Smooth muscle cell (in vitro differentiated cells): ENCODE data around the gene PPP6R3. TPM values are rescaled to one million over a fixed set of nuclear protein-coding genes. Genes with fewer than 3 reads are reported as not detected.

Experiments
- DNase-seq: peaks from one replicate; lab custom pipeline; 2025; ENCODE audit not compliant: unreplicated experiment; lab: John Stamatoyannopoulos, UW
- H2AFZ ChIP-seq: fragments of 200-600 bp; sonication (generic); 2 replicates; pipeline ENCODE4 v1.6.0; 2016; ENCODE audit warnings: antibody characterized with exemption, low read depth, mild to moderate bottlenecking
- H3F3A ChIP-seq: fragments of 200-600 bp; sonication (generic); 2 replicates; pipeline ENCODE4 v1.6.0; 2017; ENCODE audit warnings: antibody characterized with exemption, low read depth
- H3K27ac ChIP-seq: fragments of 200-600 bp; sonication (generic); 2 replicates; pipeline ENCODE4 v1.5.1; 2016; ENCODE audit warnings: low read depth, mild to moderate bottlenecking
- H3K27me3 ChIP-seq: fragments of 200-600 bp; sonication (generic); 2 replicates; pipeline ENCODE4 v1.6.1; 2016; ENCODE audit warnings: low read depth, mild to moderate bottlenecking
- H3K36me3 ChIP-seq: fragments of 200-600 bp; sonication (generic); 2 replicates; pipeline ENCODE4 v1.5.1; 2016; ENCODE audit warnings: low read depth
- H3K4me1 ChIP-seq: fragments of 200-600 bp; sonication (generic); 2 replicates; pipeline ENCODE4 v1.5.1; 2016; ENCODE audit warnings: low read depth
- H3K4me2 ChIP-seq: fragments of 200-600 bp; sonication (generic); 2 replicates; pipeline ENCODE4 v1.6.0; 2016; ENCODE audit warnings: mild to moderate bottlenecking
- H3K4me3 ChIP-seq: fragments of 200-600 bp; sonication (generic); 2 replicates; pipeline ENCODE4 v1.5.1; 2016; ENCODE audit warnings: mild to moderate bottlenecking
- H3K79me2 ChIP-seq: fragments of 200-600 bp; sonication (generic); 2 replicates; pipeline ENCODE4 v1.6.0; 2016; ENCODE audit warnings: low read depth, mild to moderate bottlenecking
- H3K9ac ChIP-seq: fragments of 200-600 bp; sonication (generic); 2 replicates; pipeline ENCODE4 v1.6.0; 2016; ENCODE audit warnings: low read depth
- H3K9me3 ChIP-seq: fragments of 200-600 bp; sonication (generic); replicated peaks from 2 replicates; pipeline ENCODE4 v1.5.1; 2016; ENCODE audit warnings: low read depth
- H4K20me1 ChIP-seq: fragments of 200-600 bp; sonication (generic); 2 replicates; pipeline ENCODE4 v1.6.0; 2016; ENCODE audit warnings: low read depth
- WGBS: methylation state at CpG from one replicate; pipeline ENCODE4 v1.1.7; 2016; ENCODE audit warnings: low lambda C conversion rate; 5-methylcytosine and 5-hydroxymethylcytosine counted together
- polyA plus RNA-seq: library from polyadenylated mRNA; unstranded; fragments of >200 nt; fragmentation: Nextera tagmentation; extraction: Ambion mirVana; gene quantifications from 2 replicates; pipeline ENCODE4 v1.2.1, GENCODE V29; 2016
- total RNA-seq: library from RNA; depleted of rRNA; stranded (reverse); fragments of >200 nt; gene quantifications from 2 replicates; pipeline ENCODE4 v1.2.3, GENCODE V29; 2014
- TF ChIP-seq, protein P1 (sequence below): fragments of 200-600 bp; sonication (generic); IDR thresholded peaks from 2 replicates; pipeline ENCODE4 v1.5.1; 2017; ENCODE audit warnings: borderline replicate concordance, mild to moderate bottlenecking, antibody characterized with exemption; ENCODE audit not compliant: insufficient read depth, poor library complexity, severe bottlenecking

PPP6R3 gene
- total and polyA plus RNA-seq, 2 experiments from 2014 or later, result 28.4 to 121 TPM

GRCh38 chr11:68541116-68541515 lies 80.6 kb downstream of the PPP6R3 start:
- no peak overlapping the region for H3K4me2 ChIP-seq
- H3K4me1 ChIP-seq, result peaks cover 4% of the 10 kb centered on the region
- H3K9ac ChIP-seq, result no peak overlapping the region
- no peak overlapping the region for H2AFZ ChIP-seq
- H3K36me3 ChIP-seq, result peaks cover 9% of the 10 kb centered on the region
- DNase-seq, result no peak
- TF ChIP-seq, protein P1, sequence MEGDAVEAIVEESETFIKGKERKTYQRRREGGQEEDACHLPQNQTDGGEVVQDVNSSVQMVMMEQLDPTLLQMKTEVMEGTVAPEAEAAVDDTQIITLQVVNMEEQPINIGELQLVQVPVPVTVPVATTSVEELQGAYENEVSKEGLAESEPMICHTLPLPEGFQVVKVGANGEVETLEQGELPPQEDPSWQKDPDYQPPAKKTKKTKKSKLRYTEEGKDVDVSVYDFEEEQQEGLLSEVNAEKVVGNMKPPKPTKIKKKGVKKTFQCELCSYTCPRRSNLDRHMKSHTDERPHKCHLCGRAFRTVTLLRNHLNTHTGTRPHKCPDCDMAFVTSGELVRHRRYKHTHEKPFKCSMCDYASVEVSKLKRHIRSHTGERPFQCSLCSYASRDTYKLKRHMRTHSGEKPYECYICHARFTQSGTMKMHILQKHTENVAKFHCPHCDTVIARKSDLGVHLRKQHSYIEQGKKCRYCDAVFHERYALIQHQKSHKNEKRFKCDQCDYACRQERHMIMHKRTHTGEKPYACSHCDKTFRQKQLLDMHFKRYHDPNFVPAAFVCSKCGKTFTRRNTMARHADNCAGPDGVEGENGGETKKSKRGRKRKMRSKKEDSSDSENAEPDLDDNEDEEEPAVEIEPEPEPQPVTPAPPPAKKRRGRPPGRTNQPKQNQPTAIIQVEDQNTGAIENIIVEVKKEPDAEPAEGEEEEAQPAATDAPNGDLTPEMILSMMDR, result no peak
- peaks cover 3% of the 10 kb centered on the region for H3F3A ChIP-seq
- peak overlapping the region; percentile 86 for H3K27ac ChIP-seq
- H4K20me1 ChIP-seq, result peaks cover 97% of the 10 kb centered on the region
- WGBS, result 100% methylated on average over 2 of the region's 2 CpGs
- no peak overlapping the region for H3K4me3 ChIP-seq
- H3K79me2 ChIP-seq, result peaks cover 81% of the 10 kb centered on the region
- H3K27me3 ChIP-seq, result no peaks in the 10 kb centered on the region
- no peaks in the 10 kb centered on the region for H3K9me3 ChIP-seq

- no peak for DNase-seq
- H4K20me1 ChIP-seq, result peaks cover 97% of the 10 kb centered on the region
- no peak overlapping the region for H3K9ac ChIP-seq
- TF ChIP-seq, protein P1, result no peak
- H3K4me2 ChIP-seq, result no peak overlapping the region
- no peak overlapping the region for H2AFZ ChIP-seq
- peak overlapping the region; percentile 86 for H3K27ac ChIP-seq
- no peaks in the 10 kb centered on the region for H3K27me3 ChIP-seq
- H3K4me1 ChIP-seq, result peaks cover 4% of the 10 kb centered on the region
- peaks cover 80% of the 10 kb centered on the region for H3K79me2 ChIP-seq
- no peaks in the 10 kb centered on the region for H3K9me3 ChIP-seq
- H3K4me3 ChIP-seq, result no peak overlapping the region
- H3F3A ChIP-seq, result no peaks in the 10 kb centered on the region
- peaks cover 9% of the 10 kb centered on the region for H3K36me3 ChIP-seq
- WGBS, result 80% methylated on average over 8 of the region's 8 CpGs
Measured at GRCh38 chr11:68541991-68542390, 81.4 kb downstream of the PPP6R3 start.

- H3K27me3 ChIP-seq, result no peaks in the 10 kb centered on the region
- H2AFZ ChIP-seq, result no peak overlapping the region
- TF ChIP-seq, protein P1, result no peak
- no peak overlapping the region for H3K4me3 ChIP-seq
- H4K20me1 ChIP-seq, result peaks cover 97% of the 10 kb centered on the region
- H3K9ac ChIP-seq, result peak overlapping the region; percentile 49
- no peak for DNase-seq
- H3K4me1 ChIP-seq, result peaks cover 2% of the 10 kb centered on the region
- H3F3A ChIP-seq, result no peaks in the 10 kb centered on the region
- peaks cover 79% of the 10 kb centered on the region for H3K79me2 ChIP-seq
- 65% methylated on average over 5 of the region's 5 CpGs for WGBS
- peak overlapping the region; percentile 1 for H3K4me2 ChIP-seq
- H3K9me3 ChIP-seq, result no peaks in the 10 kb centered on the region
- H3K36me3 ChIP-seq, result peaks cover 8% of the 10 kb centered on the region
- peak overlapping the region; percentile 86 for H3K27ac ChIP-seq
Measured at GRCh38 chr11:68542617-68543016, 82.1 kb downstream of the PPP6R3 start.

DNA sequence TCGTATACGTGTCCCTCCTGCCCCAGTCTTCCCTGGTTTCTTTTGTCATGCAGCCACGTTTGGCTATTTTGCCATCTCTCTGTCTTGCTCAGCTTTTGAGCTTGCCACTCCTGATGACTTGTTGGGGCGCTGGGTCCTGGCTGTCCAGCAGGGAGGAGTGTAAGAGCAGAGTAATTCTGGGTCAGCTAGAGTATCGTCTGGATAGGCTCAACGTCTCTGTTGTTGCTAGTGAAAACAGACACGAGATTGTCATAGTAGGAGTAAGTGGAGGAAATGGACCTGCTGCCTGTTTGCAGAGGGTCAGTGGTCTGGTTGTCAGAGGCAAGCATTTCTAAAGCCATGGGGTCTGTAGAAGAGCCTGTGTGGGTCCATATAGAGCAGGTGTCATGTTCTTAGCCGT lies 83.0 kb downstream of the PPP6R3 start:
- no peak overlapping the region for H2AFZ ChIP-seq
- H3K4me3 ChIP-seq, result no peak overlapping the region
- DNase-seq, result no peak
- TF ChIP-seq, protein P1, result no peak
- no peak overlapping the region for H3K9ac ChIP-seq
- 78% methylated on average over 8 of the region's 8 CpGs for WGBS
- H3K4me1 ChIP-seq, result no peaks in the 10 kb centered on the region
- H3K27ac ChIP-seq, result peak overlapping the region; percentile 86
- peaks cover 97% of the 10 kb centered on the region for H4K20me1 ChIP-seq
- no peaks in the 10 kb centered on the region for H3K9me3 ChIP-seq
- H3K79me2 ChIP-seq, result peaks cover 78% of the 10 kb centered on the region
- no peaks in the 10 kb centered on the region for H3K36me3 ChIP-seq
- H3F3A ChIP-seq, result no peaks in the 10 kb centered on the region
- H3K4me2 ChIP-seq, result no peak overlapping the region
- no peaks in the 10 kb centered on the region for H3K27me3 ChIP-seq
